ENCODE results near the gene RUVBL2.

The RUVBL2 gene

GRCh38 chr19:48964205-48965039 lies 29.3 kb upstream of the RUVBL2 start:
- DNase-seq (ENCODE audit: low read depth in 2 of 2): no peak

GRCh38 chr19:48965040-48965805 lies 28.5 kb upstream of the RUVBL2 start, which contains the start of gene FTL:
FTL (plus strand) TSS chr19:48965309; CDS start chr19:48965508, 199 bp downstream.
- peak; percentile 95 for DNase-seq (ENCODE audit: low read depth in 2 of 2)

- DNase-seq (ENCODE audit: low read depth in 2 of 2): no peak
Measured at GRCh38 chr19:48965806-48966540, 27.7 kb upstream of the RUVBL2 start.

- no peak for DNase-seq (ENCODE audit: low read depth in 2 of 2)
Measured at GRCh38 chr19:48966541-48967345, 26.9 kb upstream of the RUVBL2 start.

GRCh38 chr19:48967346-48968178 lies 26.1 kb upstream of the RUVBL2 start:
- no peak for DNase-seq (ENCODE audit: low read depth in 2 of 2)

- no peak for DNase-seq (ENCODE audit: low read depth in 2 of 2)
Measured at GRCh38 chr19:48968179-48968661, 25.5 kb upstream of the RUVBL2 start.

GRCh38 chr19:48968813-48969218 lies 24.9 kb upstream of the RUVBL2 start:
- DNase-seq (ENCODE audit: low read depth in 2 of 2): no peak

- DNase-seq (ENCODE audit: low read depth in 2 of 2): no peak
Measured at GRCh38 chr19:48969276-48970138, 24.2 kb upstream of the RUVBL2 start.

- no peak for DNase-seq (ENCODE audit: low read depth in 2 of 2)
Measured at GRCh38 chr19:48970139-48970766, 23.4 kb upstream of the RUVBL2 start.

- DNase-seq (ENCODE audit: low read depth in 2 of 2): peak in 1 of 2 experiments; percentile 58
Measured at GRCh38 chr19:48970923-48971395, 22.7 kb upstream of the RUVBL2 start.

GRCh38 chr19:48975947-48976847 lies 17.5 kb upstream of the RUVBL2 start:
- no peak for DNase-seq (ENCODE audit: low read depth in 2 of 2)

- no peak for DNase-seq (ENCODE audit: low read depth in 2 of 2)
Measured at GRCh38 chr19:48977061-48977460, 16.6 kb upstream of the RUVBL2 start.

- no peak for DNase-seq (ENCODE audit: low read depth in 2 of 2)
Measured at GRCh38 chr19:48982280-48982679, 11.4 kb upstream of the RUVBL2 start.

GRCh38 chr19:48985711-48986110 lies 8.0 kb upstream of the RUVBL2 start:
- no peak for DNase-seq (ENCODE audit: low read depth in 2 of 2)

GRCh38 chr19:48986211-48986610 lies 7.5 kb upstream of the RUVBL2 start:
- no peak for DNase-seq (ENCODE audit: low read depth in 2 of 2)

GRCh38 chr19:48987323-48987722 lies 6.4 kb upstream of the RUVBL2 start:
- DNase-seq (ENCODE audit: low read depth in 2 of 2): no peak

GRCh38 chr19:48988286-48988685 lies 5.4 kb upstream of the RUVBL2 start:
- no peak for DNase-seq (ENCODE audit: low read depth in 2 of 2)

- no peak for DNase-seq (ENCODE audit: low read depth in 2 of 2)
Measured at GRCh38 chr19:48988860-48989259, 4.8 kb upstream of the RUVBL2 start.
